M059J (cell line): ENCODE measurements around the gene MSMO1. TPM values are rescaled to one million over a fixed set of nuclear protein-coding genes. Genes with fewer than 3 reads are reported as not detected.

Source experiments
- DNase-seq: peaks from one replicate; pipeline ENCODE4 v3.0.0-alpha.2; 2012; ENCODE audit warnings: low read depth
- total RNA-seq: library from RNA; depleted of rRNA; stranded (reverse); fragments of >200 nt; shearing (Covaris generic); gene quantifications from 2 replicates; pipeline ENCODE4 v1.2.3, GENCODE V29; 2014

Gene MSMO1
- total RNA-seq, 1 experiment from 2014 or later: 200 TPM

GRCh38 chr4:165360041-165360695, 32.7 kb downstream of the MSMO1 start:
- DNase-seq: no peak

GRCh38 chr4:165360985-165361670, 33.7 kb downstream of the MSMO1 start:
- no peak for DNase-seq

GRCh38 chr4:165361810-165362209, 34.3 kb downstream of the MSMO1 start:
- DNase-seq: no peak

- peak; percentile 10 for DNase-seq
Observed at GRCh38 chr4:165364452-165365080, 37.1 kb downstream of the MSMO1 start.

GRCh38 chr4:165367040-165367439, 39.6 kb downstream of the MSMO1 start:
- DNase-seq: peak; percentile 53

- no peak for DNase-seq
Observed at GRCh38 chr4:165368114-165368513, 40.6 kb downstream of the MSMO1 start.

- no peak for DNase-seq
Observed at GRCh38 chr4:165368567-165368966, 41.1 kb downstream of the MSMO1 start.

GRCh38 chr4:165369522-165369921, 42.1 kb downstream of the MSMO1 start:
- peak; percentile 40 for DNase-seq

- DNase-seq: no peak
Observed at GRCh38 chr4:165370530-165370929, 43.1 kb downstream of the MSMO1 start.

- DNase-seq: no peak
Observed at GRCh38 chr4:165375465-165375864, 48.0 kb downstream of the MSMO1 start.

GRCh38 chr4:165378398-165378744, 50.9 kb downstream of the MSMO1 start:
- DNase-seq: no peak

- peak; percentile 80 for DNase-seq
Observed at GRCh38 chr4:165378745-165379677, 51.5 kb downstream of the MSMO1 start, which contains the start of gene CPE. CPE (plus strand) TSS chr4:165379008; CDS start chr4:165379222, 214 bp downstream.

GRCh38 chr4:165379678-165380064, 52.2 kb downstream of the MSMO1 start:
- DNase-seq: no peak

GRCh38 chr4:165380805-165381204, 53.3 kb downstream of the MSMO1 start:
- no peak for DNase-seq

GRCh38 chr4:165381821-165382373, 54.4 kb downstream of the MSMO1 start:
- DNase-seq: no peak

GRCh38 chr4:165382640-165383039, 55.2 kb downstream of the MSMO1 start:
- no peak for DNase-seq

GRCh38 chr4:165383591-165384073, 56.2 kb downstream of the MSMO1 start:
- peak; percentile 13 for DNase-seq

GRCh38 chr4:165384186-165384585, 56.7 kb downstream of the MSMO1 start:
- no peak for DNase-seq

- peak; percentile 5 for DNase-seq
Observed at GRCh38 chr4:165384598-165384997, 57.1 kb downstream of the MSMO1 start.

- no peak for DNase-seq
Observed at GRCh38 chr4:165385126-165385525, 57.7 kb downstream of the MSMO1 start.

- no peak for DNase-seq
Observed at GRCh38 chr4:165386328-165386727, 58.9 kb downstream of the MSMO1 start.
